GM12801 (cell line): Measurements from ENCODE around the gene DYRK1A.

Source experiments
- TF ChIP-seq, protein P1 (sequence below): IDR thresholded peaks from one replicate; pipeline ENCODE4 v1.5.1; 2011; ENCODE audit warnings: control low read depth; ENCODE audit not compliant: insufficient read length; ENCODE audit errors: extremely low read depth

DYRK1A gene

DNA sequence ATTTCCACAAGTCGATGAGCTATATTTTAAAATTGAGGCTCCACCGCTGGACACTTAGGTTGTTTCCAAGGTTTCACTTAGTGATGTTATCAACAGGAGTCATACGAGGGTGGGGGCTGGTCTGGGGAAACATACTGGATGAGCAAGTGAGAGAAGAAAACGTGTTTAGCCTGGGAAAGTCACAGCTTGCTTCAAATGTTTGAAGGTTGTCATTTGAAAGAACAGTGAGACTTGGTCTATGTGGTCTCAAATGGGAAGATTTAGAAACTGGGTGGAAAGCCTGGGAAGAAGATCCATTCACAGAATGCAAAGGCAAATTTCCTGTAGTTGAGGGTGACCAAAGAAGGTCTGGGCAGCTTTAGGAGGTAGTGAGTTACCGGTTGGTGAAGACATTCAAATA lies 9.9 kb upstream of the DYRK1A start:
- TF ChIP-seq, protein P1, sequence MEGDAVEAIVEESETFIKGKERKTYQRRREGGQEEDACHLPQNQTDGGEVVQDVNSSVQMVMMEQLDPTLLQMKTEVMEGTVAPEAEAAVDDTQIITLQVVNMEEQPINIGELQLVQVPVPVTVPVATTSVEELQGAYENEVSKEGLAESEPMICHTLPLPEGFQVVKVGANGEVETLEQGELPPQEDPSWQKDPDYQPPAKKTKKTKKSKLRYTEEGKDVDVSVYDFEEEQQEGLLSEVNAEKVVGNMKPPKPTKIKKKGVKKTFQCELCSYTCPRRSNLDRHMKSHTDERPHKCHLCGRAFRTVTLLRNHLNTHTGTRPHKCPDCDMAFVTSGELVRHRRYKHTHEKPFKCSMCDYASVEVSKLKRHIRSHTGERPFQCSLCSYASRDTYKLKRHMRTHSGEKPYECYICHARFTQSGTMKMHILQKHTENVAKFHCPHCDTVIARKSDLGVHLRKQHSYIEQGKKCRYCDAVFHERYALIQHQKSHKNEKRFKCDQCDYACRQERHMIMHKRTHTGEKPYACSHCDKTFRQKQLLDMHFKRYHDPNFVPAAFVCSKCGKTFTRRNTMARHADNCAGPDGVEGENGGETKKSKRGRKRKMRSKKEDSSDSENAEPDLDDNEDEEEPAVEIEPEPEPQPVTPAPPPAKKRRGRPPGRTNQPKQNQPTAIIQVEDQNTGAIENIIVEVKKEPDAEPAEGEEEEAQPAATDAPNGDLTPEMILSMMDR: no peak

DNA sequence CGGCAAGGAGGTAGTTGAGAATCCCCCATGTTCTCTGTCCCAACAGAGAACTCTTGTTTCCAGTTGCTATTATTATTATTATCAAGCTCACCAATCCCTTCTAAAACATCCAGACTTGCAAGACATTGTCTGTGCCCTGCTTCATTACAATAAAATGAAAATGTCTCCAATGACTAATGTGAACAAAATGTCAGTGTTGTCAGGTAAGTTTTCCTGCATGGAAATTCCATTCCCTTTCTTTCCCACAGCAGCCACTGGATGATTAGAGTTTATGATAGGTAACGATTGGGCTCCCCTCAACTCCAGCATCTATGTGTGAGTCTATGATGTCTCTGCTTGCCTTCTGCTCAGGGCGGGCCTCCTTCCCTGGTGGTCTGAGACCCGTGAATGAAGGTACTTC lies 8.9 kb upstream of the DYRK1A start:
- TF ChIP-seq, protein P1: no peak

DNA sequence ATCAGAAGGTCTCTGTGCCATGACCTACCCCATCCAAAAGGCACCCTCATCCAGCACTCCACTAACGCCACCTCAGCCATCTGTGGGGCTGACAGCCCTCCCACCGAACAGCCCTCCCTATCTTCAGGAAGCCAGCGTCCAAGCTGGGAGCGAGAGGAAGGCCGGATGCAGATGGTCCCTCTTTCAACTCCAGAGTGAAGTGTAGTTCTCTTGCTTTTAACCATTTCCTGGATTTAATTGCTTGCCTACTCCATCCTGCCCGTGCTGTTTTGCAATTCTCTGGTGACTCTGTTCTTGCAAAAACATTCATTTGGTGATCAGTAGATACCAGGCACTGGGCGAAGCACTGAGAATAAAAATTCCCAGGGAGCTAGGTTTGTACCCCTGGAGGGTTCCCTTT lies 8.2 kb upstream of the DYRK1A start:
- TF ChIP-seq, protein P1: no peak

DNA sequence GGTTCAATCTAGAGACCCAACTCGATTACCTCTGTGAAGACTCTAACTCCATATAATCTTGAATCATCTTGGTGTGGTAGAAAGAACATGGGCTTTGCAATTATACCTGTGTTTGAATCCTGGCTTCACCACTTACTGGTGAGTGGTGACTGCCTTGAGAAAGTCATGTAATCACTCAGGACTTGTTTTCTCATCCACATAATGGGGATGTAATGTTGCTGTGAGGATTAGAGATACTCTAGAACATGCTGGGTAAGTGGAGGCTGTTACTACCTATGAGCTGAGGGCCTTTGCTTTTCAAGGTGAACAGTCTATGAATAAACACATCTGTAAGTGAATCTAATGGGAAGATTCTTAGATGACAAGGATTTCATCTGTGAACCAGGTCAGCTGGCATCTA lies 2.6 kb upstream of the DYRK1A start:
- TF ChIP-seq, protein P1: no peak

DNA sequence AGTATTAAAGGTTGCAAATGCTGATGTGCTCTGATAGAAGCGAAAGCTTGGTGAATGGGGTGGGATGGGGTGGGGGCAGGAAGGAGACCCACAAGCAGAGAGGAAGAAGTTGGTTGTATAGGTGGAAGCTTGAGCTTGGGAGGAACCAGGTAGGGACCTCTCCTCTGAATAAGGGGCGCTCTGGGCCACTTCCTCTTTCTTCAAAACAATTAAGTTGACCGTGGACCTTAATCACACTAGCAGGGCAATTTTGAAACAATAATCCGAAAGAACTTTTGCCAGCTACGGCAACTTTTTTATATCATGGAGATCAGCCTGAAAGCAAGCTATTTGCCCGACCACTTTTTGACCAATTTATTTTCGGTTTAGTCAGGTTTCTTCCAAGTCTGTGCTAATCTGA lies 1.9 kb upstream of the DYRK1A start:
- TF ChIP-seq, protein P1: no peak

DNA sequence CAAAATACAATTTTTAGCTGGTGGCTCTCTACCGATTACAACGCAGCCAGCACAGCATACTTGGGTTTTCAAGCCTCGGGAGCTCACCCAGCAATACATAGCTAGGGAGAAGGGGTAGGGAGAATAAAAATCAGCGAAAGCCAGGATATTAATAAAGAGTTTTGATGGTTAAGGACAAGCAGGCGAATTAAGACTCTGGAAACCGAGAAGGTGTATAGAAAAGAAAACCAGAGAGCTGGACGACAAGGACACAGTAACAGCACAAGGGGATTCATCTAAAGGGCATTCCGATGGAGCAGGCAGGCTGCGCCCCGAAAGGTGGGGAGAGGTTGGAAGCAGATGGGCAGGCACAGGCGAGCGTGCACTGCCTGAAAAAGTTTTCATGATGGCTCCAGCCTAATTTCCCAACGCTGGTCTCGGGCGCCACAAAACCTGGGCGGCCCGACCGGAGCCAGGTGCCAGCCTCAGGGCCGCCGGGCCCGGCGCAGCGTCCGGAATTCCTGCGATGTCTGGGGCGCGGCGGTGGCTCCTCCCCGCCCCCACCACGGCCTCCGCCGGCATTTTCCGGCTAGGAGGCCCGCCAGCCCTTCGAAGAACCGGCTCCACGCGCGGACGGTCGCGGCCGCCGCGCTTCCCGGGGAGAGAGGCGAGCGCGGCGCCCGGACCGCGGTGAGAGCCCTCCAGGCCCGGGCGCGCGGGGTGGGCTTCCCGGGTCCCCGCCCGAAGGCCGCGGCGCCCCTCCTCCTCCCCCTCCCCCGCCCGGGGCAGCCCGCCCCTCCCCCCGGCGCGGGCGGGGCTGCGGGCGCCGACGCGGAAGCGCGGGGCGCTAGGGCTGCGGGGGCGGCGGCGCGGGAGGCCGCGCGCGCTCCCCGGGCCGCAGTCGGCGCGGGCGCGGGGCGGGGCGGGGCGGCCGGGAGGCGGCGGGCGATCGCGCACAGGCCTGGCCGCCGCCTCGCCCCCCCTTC lies 774 bp upstream of the DYRK1A start:
- TF ChIP-seq, protein P1: no peak

DNA sequence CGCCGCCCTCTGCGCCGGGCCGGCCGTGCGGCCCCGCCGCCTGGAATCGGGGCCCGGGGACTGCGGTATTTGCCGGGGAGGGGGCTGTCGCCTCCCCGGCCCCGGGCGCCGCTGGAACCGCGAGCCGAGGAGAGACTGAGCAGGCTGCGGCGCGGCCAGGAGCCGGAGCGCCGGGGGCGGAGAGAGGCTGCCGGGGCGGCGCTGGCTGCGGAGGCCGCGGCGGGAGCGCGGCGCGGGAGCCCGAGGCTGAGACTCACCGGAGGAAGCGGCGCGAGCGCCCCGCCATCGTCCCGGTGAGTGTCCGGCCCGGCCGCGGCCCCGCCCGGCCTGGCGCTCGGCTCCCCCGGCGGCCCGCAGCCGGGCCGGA lies 746 bp downstream of the DYRK1A start:
- TF ChIP-seq, protein P1: no peak
